Cardiac fibroblast (primary cell): Measurements from ENCODE around the gene KCNA5.
A peak's percentile ranks its signal among the peaks of the same experiment; 100 is the strongest.

Source experiments
- DNase-seq, 2 donors: peaks; one replicate each; pipeline versions ENCODE4 v3.0.0 to v3.0.0-alpha.2; 2010; ENCODE audit warnings: low read depth in 2 of 2
- H3K4me3 ChIP-seq, 2 donors: replicated peaks in 1 of 2; 1 replicate in 1 of 2; 2 replicates in 1 of 2; pipeline ENCODE4 v1.5.1; 2011; ENCODE audit warnings: low read depth in 2 of 2, low read length in 2 of 2, mild to moderate bottlenecking in 2 of 2, moderate library complexity in 1 of 2
- CTCF ChIP-seq: IDR thresholded peaks from one replicate; pipeline ENCODE4 v1.5.1; 2011; ENCODE audit warnings: low read depth, mild to moderate bottlenecking, low read length, inconsistent platforms

KCNA5 gene

GRCh38 chr12:5015711-5016492, 27.8 kb upstream of the KCNA5 start:
- no peak overlapping the region for H3K4me3 ChIP-seq
- TF ChIP-seq CTCF, result no peak
- DNase-seq, result no peak

- no peak overlapping the region for H3K4me3 ChIP-seq
- no peak for TF ChIP-seq CTCF
- no peak for DNase-seq
Measured at GRCh38 chr12:5016526-5016925, 27.2 kb upstream of the KCNA5 start.

- TF ChIP-seq CTCF, result no peak
- H3K4me3 ChIP-seq, result no peak overlapping the region
- DNase-seq, result no peak
Measured at GRCh38 chr12:5017638-5018348, 25.9 kb upstream of the KCNA5 start.

GRCh38 chr12:5018677-5019076, 25.0 kb upstream of the KCNA5 start:
- no peak for TF ChIP-seq CTCF
- DNase-seq, result no peak
- no peak overlapping the region for H3K4me3 ChIP-seq

GRCh38 chr12:5022025-5022424, 21.7 kb upstream of the KCNA5 start:
- no peak for DNase-seq
- H3K4me3 ChIP-seq, result no peak overlapping the region
- no peak for TF ChIP-seq CTCF

DNA sequence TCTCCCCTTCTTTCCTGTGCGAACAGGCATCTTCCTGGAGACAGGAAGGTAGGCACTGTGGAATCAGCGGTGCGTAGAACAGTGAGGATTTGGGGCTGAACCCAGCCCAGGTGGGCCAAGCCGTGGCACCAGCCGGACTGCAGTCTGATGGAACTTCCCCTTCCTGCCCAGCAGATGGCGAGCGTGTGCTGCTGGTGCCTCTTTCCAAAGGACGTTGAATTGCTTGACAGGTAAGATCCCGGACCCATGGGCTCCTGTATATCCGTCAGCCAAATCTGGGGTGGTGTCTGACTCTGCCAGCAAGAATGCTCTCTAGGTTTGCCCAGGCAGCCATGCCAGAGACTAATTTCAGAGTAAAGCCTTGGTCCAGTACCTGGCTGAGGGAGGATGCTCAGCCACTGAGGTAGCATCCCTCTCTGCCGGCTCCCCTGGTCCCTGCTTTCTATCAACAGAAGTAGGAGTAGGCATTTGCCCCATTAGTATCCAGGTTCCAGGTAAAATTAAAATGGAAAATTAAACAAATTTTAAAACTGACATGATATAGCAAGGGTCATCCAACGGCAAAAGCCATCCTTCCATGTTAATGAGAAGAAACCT, 21.1 kb upstream of the KCNA5 start:
- TF ChIP-seq CTCF, result peak; percentile 85
- no peak overlapping the region for H3K4me3 ChIP-seq
- DNase-seq, result peak; percentile 38 to 56
